Measurements from ENCODE around the gene CRKL. TPM values are rescaled to one million over a fixed set of nuclear protein-coding genes. Genes with fewer than 3 reads are reported as not detected.
"Not testable (repeated sequence)": the region's sequence is repeated elsewhere in the genome, so short reads cannot be mapped to it uniquely, and the experiment has no call there.

Gene CRKL
- total RNA-seq, 1 donor from 2014 or later = 102 TPM

- Mint-ChIP-seq H3K4me1 (peaks cover 20% of the 10 kb centered on the region), H3K9me3 (no peaks in the 10 kb centered on the region), H3K27me3 (ENCODE audit: low read depth) (no peaks in the 10 kb centered on the region), H3K4me3 (no peak overlapping the region), H3K27ac (ENCODE audit: unreplicated experiment) (no peak overlapping the region), H3K36me3 (ENCODE audit: low read depth) (peaks cover 7% of the 10 kb centered on the region)
- DNase-seq (ENCODE audit: low read depth, low spot score) = no peak
- TF ChIP-seq CTCF (conservative IDR thresholded peaks at IDR 0.05) = no peak
Measured at GRCh38 chr22:20927940-20928572, 10.8 kb downstream of the CRKL start.

GRCh38 chr22:20928573-20928967 lies 11.4 kb downstream of the CRKL start:
- Mint-ChIP-seq H3K36me3 (ENCODE audit: low read depth) (peaks cover 7% of the 10 kb centered on the region), H3K9me3 (no peaks in the 10 kb centered on the region), H3K4me3 (no peak overlapping the region), H3K4me1 (peaks cover 20% of the 10 kb centered on the region), H3K27ac (ENCODE audit: unreplicated experiment) (no peak overlapping the region), H3K27me3 (ENCODE audit: low read depth) (no peaks in the 10 kb centered on the region)
- DNase-seq (ENCODE audit: low read depth, low spot score) = no peak
- TF ChIP-seq CTCF (conservative IDR thresholded peaks at IDR 0.05) = no peak

- Mint-ChIP-seq H3K4me3 (no peak overlapping the region), H3K9me3 (no peaks in the 10 kb centered on the region), H3K36me3 (ENCODE audit: low read depth) (peaks cover 9% of the 10 kb centered on the region), H3K27me3 (ENCODE audit: low read depth) (no peaks in the 10 kb centered on the region), H3K4me1 (peaks cover 20% of the 10 kb centered on the region), H3K27ac (ENCODE audit: unreplicated experiment) (no peak overlapping the region)
- DNase-seq (ENCODE audit: low read depth, low spot score) = no peak
- no peak for TF ChIP-seq CTCF (conservative IDR thresholded peaks at IDR 0.05)
Measured at GRCh38 chr22:20930004-20930403, 12.8 kb downstream of the CRKL start.

- H3K36me3 Mint-ChIP-seq (ENCODE audit: low read depth); H3K9me3 Mint-ChIP-seq; H3K27me3 Mint-ChIP-seq (ENCODE audit: low read depth); H3K4me3 Mint-ChIP-seq; H3K27ac Mint-ChIP-seq (ENCODE audit: unreplicated experiment); DNase-seq (ENCODE audit: low read depth, low spot score): not testable (repeated sequence)
- H3K4me1 Mint-ChIP-seq = peaks cover 18% of the 10 kb centered on the region
Measured at GRCh38 chr22:20930435-20930834, 13.2 kb downstream of the CRKL start.

GRCh38 chr22:20931126-20931654 lies 14.0 kb downstream of the CRKL start:
- Mint-ChIP-seq H3K9me3 (no peaks in the 10 kb centered on the region), H3K4me1 (peaks cover 11% of the 10 kb centered on the region), H3K27me3 (ENCODE audit: low read depth) (no peaks in the 10 kb centered on the region), H3K36me3 (ENCODE audit: low read depth) (peaks cover 9% of the 10 kb centered on the region), H3K27ac (ENCODE audit: unreplicated experiment) (no peak overlapping the region), H3K4me3 (no peak overlapping the region)
- DNase-seq (ENCODE audit: low read depth, low spot score) = no peak
- TF ChIP-seq CTCF (conservative IDR thresholded peaks at IDR 0.05) = no peak

- Mint-ChIP-seq H3K9me3 (no peaks in the 10 kb centered on the region), H3K27ac (ENCODE audit: unreplicated experiment) (peak overlapping the region; percentile 50), H3K36me3 (ENCODE audit: low read depth) (peaks cover 14% of the 10 kb centered on the region), H3K27me3 (ENCODE audit: low read depth) (no peaks in the 10 kb centered on the region), H3K4me1 (peaks cover 13% of the 10 kb centered on the region), H3K4me3 (no peak overlapping the region)
- no peak for DNase-seq (ENCODE audit: low read depth, low spot score)
- no peak for TF ChIP-seq CTCF (conservative IDR thresholded peaks at IDR 0.05)
Measured at GRCh38 chr22:20933910-20934309, 16.7 kb downstream of the CRKL start.

GRCh38 chr22:20935049-20935448 lies 17.8 kb downstream of the CRKL start:
- not testable (repeated sequence) for H3K27ac Mint-ChIP-seq (ENCODE audit: unreplicated experiment); H3K27me3 Mint-ChIP-seq (ENCODE audit: low read depth); H3K4me3 Mint-ChIP-seq; DNase-seq (ENCODE audit: low read depth, low spot score); H3K9me3 Mint-ChIP-seq
- peaks cover 12% of the 10 kb centered on the region for H3K4me1 Mint-ChIP-seq
- peaks cover 13% of the 10 kb centered on the region for H3K36me3 Mint-ChIP-seq (ENCODE audit: low read depth)

GRCh38 chr22:20935780-20936539 lies 18.8 kb downstream of the CRKL start:
- peaks cover 16% of the 10 kb centered on the region for H3K4me1 Mint-ChIP-seq
- not testable (repeated sequence) for H3K27me3 Mint-ChIP-seq (ENCODE audit: low read depth); H3K4me3 Mint-ChIP-seq; DNase-seq (ENCODE audit: low read depth, low spot score); H3K27ac Mint-ChIP-seq (ENCODE audit: unreplicated experiment); H3K9me3 Mint-ChIP-seq
- H3K36me3 Mint-ChIP-seq (ENCODE audit: low read depth) = peaks cover 13% of the 10 kb centered on the region
